GM20431 (cell line): ENCODE results near the gene ODAD3.
"Not testable (repeated sequence)": the region's sequence is repeated elsewhere in the genome, so short reads cannot be mapped to it uniquely, and the experiment has no call there.

Experiments
- in situ Hi-C: fragments of 300-500 bp; cut with MseI, MboI; formaldehyde crosslinking; loops from one replicate; pipeline ENCODE4 v1.15.0; 2020; ENCODE audit warnings: low sequenced_read_pairs; ENCODE audit not compliant: unreplicated experiment

Gene ODAD3

GRCh38 chr19:11435057-11435832 lies at the start of gene ODAD3, which contains the start of gene PRKCSH:
ODAD3 (minus strand) TSS chr19:11435121; CDS start chr19:11435016, 105 bp downstream.
PRKCSH (plus strand) TSS chr19:11435635; CDS start chr19:11436118, 483 bp downstream.
- in situ Hi-C loops, result no loop called here

GRCh38 chr19:11483366-11484111 lies 48.6 kb upstream of the ODAD3 start:
- in situ Hi-C loops, result no loop called here

GRCh38 chr19:11482384-11483050 lies 47.6 kb upstream of the ODAD3 start:
- in situ Hi-C loops, result no loop called here

- in situ Hi-C loops, result no loop called here
Measured at GRCh38 chr19:11481534-11482383, 46.8 kb upstream of the ODAD3 start.

- in situ Hi-C loops, result no loop called here
Measured at GRCh38 chr19:11480715-11481533, 46.0 kb upstream of the ODAD3 start, which contains the start of gene ELAVL3. ELAVL3 (minus strand) TSS chr19:11481046; CDS start chr19:11480608, 438 bp downstream.

- in situ Hi-C loops, result no loop called here
Measured at GRCh38 chr19:11479898-11480714, 45.2 kb upstream of the ODAD3 start.

GRCh38 chr19:11479090-11479897 lies 44.4 kb upstream of the ODAD3 start:
- in situ Hi-C loops, result no loop called here

GRCh38 chr19:11478167-11479089 lies 43.5 kb upstream of the ODAD3 start:
- in situ Hi-C loops, result no loop called here

GRCh38 chr19:11475861-11476260 lies 40.9 kb upstream of the ODAD3 start:
- in situ Hi-C loops, result no loop called here

- in situ Hi-C loops, result not testable (repeated sequence)
Measured at GRCh38 chr19:11475343-11475742, 40.4 kb upstream of the ODAD3 start.

GRCh38 chr19:11473725-11474124 lies 38.8 kb upstream of the ODAD3 start:
- in situ Hi-C loops, result no loop called here

- in situ Hi-C loops, result not testable (repeated sequence)
Measured at GRCh38 chr19:11468266-11468845, 33.4 kb upstream of the ODAD3 start.

- in situ Hi-C loops, result no loop called here
Measured at GRCh38 chr19:11465600-11465999, 30.7 kb upstream of the ODAD3 start.

- in situ Hi-C loops, result no loop called here
Measured at GRCh38 chr19:11464333-11465265, 29.7 kb upstream of the ODAD3 start.

GRCh38 chr19:11463391-11463790 lies 28.5 kb upstream of the ODAD3 start:
- in situ Hi-C loops, result no loop called here
